OCI-LY1 (cell line): ENCODE data around the gene FAM237A.

ENCODE experiments used
- H2AFZ ChIP-seq: fragments of 200-600 bp; sonication (generic), shearing (Covaris generic); 2 replicates; pipeline ENCODE4 v1.6.0; 2014; ENCODE audit warnings: antibody characterized with exemption, mild to moderate bottlenecking, low read length
- H3F3A ChIP-seq: fragments of 200-600 bp; sonication (generic), shearing (Covaris generic); 2 replicates; pipeline ENCODE4 v1.6.0; 2014; ENCODE audit warnings: mild to moderate bottlenecking, antibody characterized with exemption, low read length, moderate library complexity; ENCODE audit not compliant: insufficient read depth
- H3K27ac ChIP-seq: fragments of 200-600 bp; sonication (generic); 2 replicates; pipeline ENCODE4 v1.5.1; 2014; ENCODE audit warnings: low read length, mixed run types, mild to moderate bottlenecking, low read depth; ENCODE audit not compliant: poor library complexity, severe bottlenecking
- H3K27me3 ChIP-seq: fragments of 200-600 bp; sonication (generic); 2 replicates; pipeline ENCODE4 v1.6.0; 2014; ENCODE audit warnings: antibody characterized with exemption, mild to moderate bottlenecking, low read length, moderate library complexity; ENCODE audit not compliant: insufficient read depth
- H3K36me3 ChIP-seq: fragments of 200-600 bp; sonication (generic); 2 replicates; pipeline ENCODE4 v1.6.1; 2014; ENCODE audit warnings: mild to moderate bottlenecking, antibody characterized with exemption, low read length, moderate library complexity, mixed read lengths; ENCODE audit not compliant: insufficient read depth
- H3K4me1 ChIP-seq: fragments of 200-600 bp; sonication (generic); 2 replicates; pipeline ENCODE4 v1.5.1; 2014; ENCODE audit warnings: mild to moderate bottlenecking, low read length, moderate library complexity; ENCODE audit not compliant: insufficient read depth, severe bottlenecking
- H3K4me2 ChIP-seq: fragments of 200-600 bp; sonication (generic), shearing (Covaris generic); 2 replicates; pipeline ENCODE4 v1.6.1; 2014; ENCODE audit warnings: low read length
- H3K4me3 ChIP-seq: fragments of 200-600 bp; sonication (generic); 2 replicates; pipeline ENCODE4 v1.5.1; 2014; ENCODE audit warnings: low read length, low read depth, mild to moderate bottlenecking, mixed read lengths; ENCODE audit not compliant: poor library complexity, severe bottlenecking
- H3K79me2 ChIP-seq: fragments of 200-600 bp; shearing (Covaris generic); 2 replicates; pipeline ENCODE4 v1.6.1; 2016; ENCODE audit warnings: mixed run types, low read length, mixed read lengths; ENCODE audit not compliant: insufficient read depth
- H3K9ac ChIP-seq: fragments of 200-600 bp; sonication (generic), shearing (Covaris generic); 2 replicates; pipeline ENCODE4 v1.6.1; 2014; ENCODE audit warnings: mild to moderate bottlenecking, low read length, mixed read lengths
- H3K9me2 ChIP-seq: fragments of 200-600 bp; sonication (generic), shearing (Covaris generic); 2 replicates; pipeline ENCODE4 v1.6.1; 2014; ENCODE audit warnings: low read depth, mild to moderate bottlenecking, low read length, mixed read lengths
- H3K9me3 ChIP-seq: fragments of 200-600 bp; shearing (Covaris generic); 2 replicates; pipeline ENCODE4 v1.6.1; 2014; ENCODE audit warnings: low read length, mixed read lengths
- H4K20me1 ChIP-seq: fragments of 200-600 bp; sonication (generic), shearing (Covaris generic); 2 replicates; pipeline ENCODE4 v1.6.0; 2016; ENCODE audit warnings: mild to moderate bottlenecking, low read length; ENCODE audit not compliant: insufficient read depth
- EZH2 ChIP-seq: fragments of 200-600 bp; sonication (generic), shearing (Covaris generic); IDR thresholded peaks from 2 replicates; pipeline ENCODE4 v1.8.0; 2017; ENCODE audit warnings: borderline replicate concordance, mixed run types, mild to moderate bottlenecking, antibody characterized with exemption, low read length, moderate library complexity, mixed read lengths
- TF ChIP-seq, protein P1 (sequence below): fragments of 200-600 bp; sonication (generic), shearing (Covaris generic); IDR thresholded peaks from 2 replicates; pipeline ENCODE4 v1.5.1; 2017; ENCODE audit warnings: mild to moderate bottlenecking, antibody characterized with exemption, low read length, moderate library complexity, mixed read lengths

FAM237A gene

DNA sequence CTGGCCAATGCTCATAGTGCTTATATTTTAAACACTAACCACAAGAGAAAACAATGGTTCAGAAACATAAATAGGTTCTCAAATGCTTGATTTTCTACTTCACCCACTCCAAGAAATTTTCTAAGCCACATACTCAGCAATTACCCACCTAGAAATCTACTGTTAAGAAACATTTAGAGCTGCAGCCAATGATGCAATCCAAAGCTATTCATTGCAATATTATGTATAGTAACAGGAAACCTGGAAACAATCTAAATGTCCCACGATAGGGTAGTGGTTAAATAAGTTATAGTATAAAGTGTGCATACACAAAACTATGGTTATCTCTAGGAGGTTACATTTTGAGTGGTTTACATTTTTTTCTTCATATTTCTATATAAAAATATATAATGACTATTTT is 5.7 kb downstream of the FAM237A start:
- no peaks in the 10 kb centered on the region for H3K36me3 ChIP-seq
- no peak overlapping the region for H3K4me2 ChIP-seq
- no peaks in the 10 kb centered on the region for H3K9me3 ChIP-seq
- no peaks in the 10 kb centered on the region for H3K4me1 ChIP-seq
- H2AFZ ChIP-seq: no peak overlapping the region
- TF ChIP-seq EZH2: no peak
- TF ChIP-seq, protein P1, sequence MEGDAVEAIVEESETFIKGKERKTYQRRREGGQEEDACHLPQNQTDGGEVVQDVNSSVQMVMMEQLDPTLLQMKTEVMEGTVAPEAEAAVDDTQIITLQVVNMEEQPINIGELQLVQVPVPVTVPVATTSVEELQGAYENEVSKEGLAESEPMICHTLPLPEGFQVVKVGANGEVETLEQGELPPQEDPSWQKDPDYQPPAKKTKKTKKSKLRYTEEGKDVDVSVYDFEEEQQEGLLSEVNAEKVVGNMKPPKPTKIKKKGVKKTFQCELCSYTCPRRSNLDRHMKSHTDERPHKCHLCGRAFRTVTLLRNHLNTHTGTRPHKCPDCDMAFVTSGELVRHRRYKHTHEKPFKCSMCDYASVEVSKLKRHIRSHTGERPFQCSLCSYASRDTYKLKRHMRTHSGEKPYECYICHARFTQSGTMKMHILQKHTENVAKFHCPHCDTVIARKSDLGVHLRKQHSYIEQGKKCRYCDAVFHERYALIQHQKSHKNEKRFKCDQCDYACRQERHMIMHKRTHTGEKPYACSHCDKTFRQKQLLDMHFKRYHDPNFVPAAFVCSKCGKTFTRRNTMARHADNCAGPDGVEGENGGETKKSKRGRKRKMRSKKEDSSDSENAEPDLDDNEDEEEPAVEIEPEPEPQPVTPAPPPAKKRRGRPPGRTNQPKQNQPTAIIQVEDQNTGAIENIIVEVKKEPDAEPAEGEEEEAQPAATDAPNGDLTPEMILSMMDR: no peak
- H3K9me2 ChIP-seq: no peaks in the 10 kb centered on the region
- no peaks in the 10 kb centered on the region; the same call in 1 of the 2 replicates for H3K79me2 ChIP-seq
- H4K20me1 ChIP-seq: no peaks in the 10 kb centered on the region
- H3K9ac ChIP-seq: no peak overlapping the region
- no peak overlapping the region for H3K4me3 ChIP-seq
- H3F3A ChIP-seq: no peaks in the 10 kb centered on the region
- H3K27ac ChIP-seq: no peak overlapping the region
- H3K27me3 ChIP-seq: no peaks in the 10 kb centered on the region

DNA sequence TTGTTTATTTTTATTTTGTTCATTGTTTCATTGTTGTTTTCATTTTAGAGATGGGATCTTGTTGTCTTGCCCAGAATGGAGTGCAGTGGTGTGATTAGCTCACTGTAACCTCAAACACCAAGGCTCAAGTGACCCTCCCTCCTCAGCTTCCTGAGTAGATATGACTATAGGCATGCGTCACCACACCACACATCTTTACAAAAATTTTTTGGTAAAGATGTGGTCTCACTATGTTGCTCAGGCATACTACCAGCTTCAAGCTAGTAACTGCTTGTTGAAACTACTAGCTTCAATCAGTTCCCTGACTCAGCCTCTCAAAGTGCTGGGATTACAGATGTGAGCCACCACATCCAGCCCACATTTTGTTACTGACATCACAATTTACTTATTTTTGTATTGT is 14.8 kb downstream of the FAM237A start:
- no peak overlapping the region for H3K9ac ChIP-seq
- H3K4me3 ChIP-seq: no peak overlapping the region
- no peak overlapping the region for H3K4me2 ChIP-seq
- no peaks in the 10 kb centered on the region for H3K9me2 ChIP-seq
- TF ChIP-seq EZH2: no peak
- TF ChIP-seq, protein P1: no peak
- no peaks in the 10 kb centered on the region for H3K9me3 ChIP-seq
- H3K27me3 ChIP-seq: no peaks in the 10 kb centered on the region
- H3K36me3 ChIP-seq: no peaks in the 10 kb centered on the region
- no peaks in the 10 kb centered on the region for H4K20me1 ChIP-seq
- no peaks in the 10 kb centered on the region for H3K79me2 ChIP-seq
- H2AFZ ChIP-seq: no peak overlapping the region
- H3K27ac ChIP-seq: no peak overlapping the region
- no peaks in the 10 kb centered on the region for H3F3A ChIP-seq
- no peaks in the 10 kb centered on the region for H3K4me1 ChIP-seq

DNA sequence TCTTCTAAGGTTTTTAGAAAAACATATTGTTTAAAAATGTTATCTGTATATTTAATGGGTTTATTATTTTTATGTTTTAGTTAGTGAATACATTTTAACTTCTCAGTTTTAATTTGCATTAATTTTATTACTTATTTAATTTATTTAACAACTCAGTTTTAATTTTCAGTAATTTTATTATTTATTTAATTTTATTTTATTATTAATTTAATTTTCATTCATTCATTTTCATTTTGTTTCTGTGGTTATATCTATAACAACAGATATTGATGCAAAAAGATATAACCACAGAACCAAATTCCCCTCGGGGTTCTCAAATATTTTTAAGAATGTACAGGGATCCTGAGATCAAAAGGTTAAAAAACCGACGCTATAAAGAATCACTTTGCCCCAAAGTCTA is 23.0 kb downstream of the FAM237A start:
- Histone ChIP-seq H3K4me3 (no peak overlapping the region), H2AFZ (no peak overlapping the region), H3F3A (no peaks in the 10 kb centered on the region), H3K4me1 (no peaks in the 10 kb centered on the region), H3K27ac (no peak overlapping the region), H3K36me3 (no peaks in the 10 kb centered on the region), H4K20me1 (no peaks in the 10 kb centered on the region), H3K79me2 (no peaks in the 10 kb centered on the region), H3K9ac (no peak overlapping the region), H3K9me2 (no peaks in the 10 kb centered on the region), H3K27me3 (no peaks in the 10 kb centered on the region; the same call in 1 of the 2 replicates), H3K4me2 (no peak overlapping the region), H3K9me3 (no peaks in the 10 kb centered on the region)
- TF ChIP-seq EZH2: no peak
- TF ChIP-seq, protein P1: no peak
